HCT116 (cell line): ENCODE measurements around the gene IER3IP1. TPM values are rescaled to one million over a fixed set of nuclear protein-coding genes. Genes with fewer than 3 reads are reported as not detected.

Experiments
- ATAC-seq: fragments of 200-7000 bp; cut with Tn5 transposase; 2 replicates; pipeline ENCODE4 v1.9.1; 2020; ENCODE audit warnings: mild to moderate bottlenecking, moderate library complexity
- BruUV-seq: library from RNA; stranded (reverse); fragments of 400-500 nt; replicated peaks from 2 replicates; lab custom pipeline; 2021; lab: Mats Ljungman, UMichigan
- CTCF ChIA-PET: fragments of 300-600 bp; sonication (Branson Sonifier 250); formaldehyde crosslinking; loops from one replicate; lab custom pipeline; 2021; ENCODE audit warnings: antibody characterized with exemption; lab: Charles Lee
- POLR2A ChIA-PET: fragments of 300-600, 350-600 bp; sonication (Branson Sonifier 250); formaldehyde crosslinking; loops from one replicate; lab custom pipeline; 2021; ENCODE audit warnings: antibody characterized with exemption; lab: Charles Lee
- RAD21 ChIA-PET, 2 experiments: fragments of 300-600 bp; sonication (Branson Sonifier 250); formaldehyde crosslinking; loops; one replicate each; lab custom pipeline; 2023; ENCODE audit warnings: low total read pairs in 2 of 2; ENCODE audit not compliant: uncharacterized antibody in 2 of 2, unreplicated experiment in 2 of 2, low non-redundant PET in 1 of 2; lab: Charles Lee
- DNase-seq: peaks from one replicate; pipeline ENCODE4 v3.0.0-alpha.2; 2010; ENCODE audit warnings: low read depth, low spot score
- H2AFZ ChIP-seq: fragments of 200-600 bp; shearing (Covaris generic), sonication (generic); 2 replicates; pipeline ENCODE4 v1.6.1; 2017; ENCODE audit warnings: low read depth, mixed run types, mixed read lengths, antibody characterized with exemption, low read length; ENCODE audit not compliant: poor library complexity, severe bottlenecking
- H3K27ac ChIP-seq: 2 replicates; pipeline ENCODE4 v1.5.1; 2012; ENCODE audit warnings: low read depth, low read length
- H3K27me3 ChIP-seq: fragments of 200-600 bp; sonication (generic); 2 replicates; pipeline ENCODE4 v1.6.1; 2016; ENCODE audit warnings: mixed run types, low read length, mixed read lengths; ENCODE audit not compliant: insufficient read depth
- H3K36me3 ChIP-seq, 2 experiments: fragments of 200-500 bp in 1 of 2; fragments of 200-600 bp in 1 of 2; sonication (Bioruptor generic) in 1 of 2; sonication (generic) in 1 of 2; 2 replicates each; pipeline versions ENCODE4 v1.5.1 to v1.6.1; 2014 to 2016; ENCODE audit warnings: low read length in 2 of 2, inconsistent platforms in 1 of 2, mixed read lengths in 1 of 2, mixed run types in 1 of 2; ENCODE audit not compliant: insufficient read depth in 2 of 2, control insufficient read depth in 1 of 2
- H3K4me1 ChIP-seq, 2 experiments: fragments of 200-600 bp in 1 of 2; sonication (generic) in 1 of 2; 2 replicates each; pipeline versions ENCODE4 v1.5.1 to v1.6.1; 2012 to 2017; ENCODE audit warnings: low read length in 2 of 2, inconsistent platforms in 1 of 2, mild to moderate bottlenecking in 1 of 2, mixed read lengths in 1 of 2, mixed run types in 1 of 2, moderate library complexity in 1 of 2; ENCODE audit not compliant: insufficient read depth in 2 of 2, control insufficient read depth in 1 of 2
- H3K4me2 ChIP-seq: fragments of 200-600 bp; sonication (generic); 2 replicates; pipeline ENCODE4 v1.6.1; 2017; ENCODE audit warnings: mixed run types, low read length, mixed read lengths
- H3K4me3 ChIP-seq, 2 experiments: fragments of 200-600 bp in 1 of 2; sonication (generic) in 1 of 2; replicated peaks in 1 of 2; 2 replicates each; pipeline ENCODE4 v1.5.1; 2011 to 2016; ENCODE audit warnings: low read length in 2 of 2, control low read depth in 1 of 2, low read depth in 1 of 2, mild to moderate bottlenecking in 1 of 2, mixed read lengths in 1 of 2, mixed run types in 1 of 2
- H3K79me2 ChIP-seq: fragments of 200-600 bp; sonication (generic); 2 replicates; pipeline ENCODE4 v1.6.1; 2017; ENCODE audit warnings: mild to moderate bottlenecking, mixed run types, low read length, moderate library complexity, mixed read lengths; ENCODE audit not compliant: insufficient read depth
- H3K9ac ChIP-seq: fragments of 200-600 bp; sonication (generic); 2 replicates; pipeline ENCODE4 v1.6.1; 2016; ENCODE audit warnings: low read length, mixed read lengths
- H3K9me2 ChIP-seq: fragments of 200-600 bp; sonication (generic), shearing (Covaris generic); 2 replicates; pipeline ENCODE4 v1.6.1; 2017; ENCODE audit warnings: mixed run types, mild to moderate bottlenecking, moderate library complexity; ENCODE audit not compliant: insufficient read depth
- H3K9me3 ChIP-seq, 2 experiments: fragments of 200-500 bp in 1 of 2; fragments of 200-600 bp in 1 of 2; sonication (Bioruptor generic) in 1 of 2; sonication (generic) in 1 of 2; 2 replicates each; pipeline ENCODE4 v1.6.1; 2014 to 2017; ENCODE audit warnings: low read length in 2 of 2, mixed read lengths in 2 of 2, inconsistent platforms in 1 of 2, low read depth in 1 of 2, mild to moderate bottlenecking in 1 of 2, mixed run types in 1 of 2, moderate library complexity in 1 of 2; ENCODE audit not compliant: control insufficient read depth in 1 of 2, insufficient read depth in 1 of 2
- H4K20me1 ChIP-seq: fragments of 200-600 bp; sonication (generic), shearing (Covaris generic); 2 replicates; pipeline ENCODE4 v1.6.1; 2017; ENCODE audit warnings: mixed run types, mild to moderate bottlenecking, moderate library complexity; ENCODE audit not compliant: insufficient read depth
- CBX3 ChIP-seq: IDR thresholded peaks from 2 replicates; pipeline ENCODE4 v1.6.1; 2012; ENCODE audit warnings: low read depth
- CEBPB ChIP-seq: IDR thresholded peaks from 2 replicates; pipeline ENCODE4 v1.6.1; 2012; ENCODE audit warnings: low read depth
- EGR1 ChIP-seq: IDR thresholded peaks from 2 replicates; pipeline ENCODE4 v1.6.1; 2012; ENCODE audit warnings: low read depth
- ELF1 ChIP-seq: IDR thresholded peaks from 2 replicates; pipeline ENCODE4 v1.6.1; 2012; ENCODE audit warnings: low read depth, borderline replicate concordance
- EZH2 ChIP-seq: fragments of 200-600 bp; sonication (generic); IDR thresholded peaks from 2 replicates; pipeline ENCODE4 v1.6.1; 2017; ENCODE audit warnings: antibody characterized with exemption, mixed run types
- JUND ChIP-seq: IDR thresholded peaks from 2 replicates; pipeline ENCODE4 v1.6.1; 2012
- POLR2AphosphoS5 ChIP-seq: IDR thresholded peaks from 2 replicates; pipeline ENCODE4 v1.6.1; 2011; ENCODE audit warnings: mild to moderate bottlenecking, low read depth, low read length, moderate library complexity
- RAD21 ChIP-seq: IDR thresholded peaks from 2 replicates; pipeline ENCODE4 v1.6.1; 2012; ENCODE audit warnings: low read depth, mild to moderate bottlenecking
- SP1 ChIP-seq: IDR thresholded peaks from 2 replicates; pipeline ENCODE4 v1.6.1; 2012; ENCODE audit warnings: low read depth
- SRF ChIP-seq: IDR thresholded peaks from 2 replicates; pipeline ENCODE4 v1.6.1; 2012; ENCODE audit warnings: low read depth
- TCF7L2 ChIP-seq: IDR thresholded peaks from 2 replicates; pipeline ENCODE4 v1.7.0; 2011; ENCODE audit warnings: borderline replicate concordance, inconsistent platforms; ENCODE audit not compliant: insufficient read depth, insufficient read length; ENCODE audit errors: extremely low read depth
- ZFX ChIP-seq: fragments of 450-650 bp; IDR thresholded peaks from 2 replicates; pipeline ENCODE4 v1.6.1; 2017
- ZNF274 ChIP-seq: fragments of 200-500 bp; sonication (Bioruptor generic); IDR thresholded peaks from 2 replicates; pipeline ENCODE4 v1.6.1; 2014; ENCODE audit warnings: mild to moderate bottlenecking, low read depth, low read length, inconsistent platforms
- intact Hi-C: fragments of 100-400 bp; cut with micrococcal nuclease; formaldehyde crosslinking; loops from 2 replicates; pipeline ENCODE4 v1.10.0; 2022
- total RNA-seq: library from RNA; stranded (reverse); gene quantifications from one replicate; pipeline ENCODE4 v1.2.1, GENCODE V29; 2021; ENCODE audit not compliant: unreplicated experiment
- TF ChIP-seq, protein P1 (sequence below): IDR thresholded peaks from 2 replicates; pipeline ENCODE4 v1.6.1; 2012; ENCODE audit warnings: low read depth

The IER3IP1 gene
- total RNA-seq, 1 experiment from 2014 or later = 12.0 TPM

DNA sequence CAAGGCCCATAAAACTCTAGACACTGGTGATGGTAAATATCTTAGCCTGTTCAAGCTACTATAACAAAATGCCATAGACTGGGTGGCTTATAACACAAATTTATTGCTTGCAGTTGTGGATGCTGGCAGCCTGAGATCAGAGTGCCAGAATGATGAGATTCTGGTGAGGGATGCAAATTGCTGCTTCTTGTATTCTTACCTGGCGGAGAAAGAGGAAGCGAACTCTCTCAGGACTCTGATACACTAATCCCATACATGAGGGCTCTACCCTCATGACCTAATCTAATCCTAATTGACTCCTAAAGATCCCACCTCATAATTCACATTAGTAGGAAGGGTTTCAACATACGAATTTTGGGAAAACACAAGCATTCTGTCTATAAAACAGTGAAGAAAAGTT, 4.6 kb upstream of the IER3IP1 start:
- H3K27me3 ChIP-seq = no peaks in the 10 kb centered on the region
- ChIA-PET RAD21 (no interaction called here), CTCF (no interaction called here), POLR2A (no interaction called here)
- H3K36me3 ChIP-seq = no peaks in the 10 kb centered on the region
- no peak overlapping the region for H3K9ac ChIP-seq
- TF ChIP-seq ZNF274 (no peak), RAD21 (no peak), TCF7L2 (no peak), EGR1 (no peak)
- no peaks in the 10 kb centered on the region for H4K20me1 ChIP-seq
- H3K9me2 ChIP-seq = no peaks in the 10 kb centered on the region
- intact Hi-C loops = no loop called here
- no peak overlapping the region for H3K4me2 ChIP-seq
- H2AFZ ChIP-seq = no peak overlapping the region
- no peak for ATAC-seq
- DNase-seq = no peak
- no TSS peak for BruUV-seq
- no peak overlapping the region for H3K4me3 ChIP-seq
- H3K79me2 ChIP-seq = peaks cover 3% of the 10 kb centered on the region
- no peak overlapping the region for H3K27ac ChIP-seq
- no peaks in the 10 kb centered on the region for H3K4me1 ChIP-seq
- H3K9me3 ChIP-seq = peaks cover 0 to 3% of the 10 kb centered on the region in 2 experiments; a peak in 1 of 4 replicates

DNA sequence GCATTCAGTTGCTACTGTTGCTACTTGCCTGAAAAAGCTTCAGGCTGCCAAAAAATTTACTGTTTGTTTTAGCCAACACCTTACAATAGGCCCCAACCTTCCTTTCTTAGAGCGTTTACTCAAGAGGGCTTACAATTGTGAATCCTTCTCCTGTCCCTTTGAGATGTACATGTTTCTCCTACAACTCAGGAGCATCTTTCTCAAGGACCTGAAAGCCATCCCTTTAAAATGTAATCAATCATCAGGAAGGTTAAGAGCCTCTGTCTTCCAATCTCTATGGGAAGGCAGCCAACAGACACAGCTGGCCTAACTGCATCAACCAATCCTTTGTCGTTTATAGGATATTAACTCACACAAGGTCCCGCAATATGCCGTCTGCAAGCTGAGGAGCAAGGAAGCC, 3.4 kb upstream of the IER3IP1 start:
- H4K20me1 ChIP-seq = no peaks in the 10 kb centered on the region
- no peaks in the 10 kb centered on the region for H3K27me3 ChIP-seq
- BruUV-seq = no TSS peak
- no peaks in the 10 kb centered on the region for H3K9me2 ChIP-seq
- no peaks in the 10 kb centered on the region; a peak in 1 of 4 replicates for H3K9me3 ChIP-seq
- H3K36me3 ChIP-seq = no peaks in the 10 kb centered on the region
- TF ChIP-seq POLR2AphosphoS5 = no peak
- TF ChIP-seq EZH2 = no peak
- no peak for TF ChIP-seq CEBPB
- TF ChIP-seq, protein P1, sequence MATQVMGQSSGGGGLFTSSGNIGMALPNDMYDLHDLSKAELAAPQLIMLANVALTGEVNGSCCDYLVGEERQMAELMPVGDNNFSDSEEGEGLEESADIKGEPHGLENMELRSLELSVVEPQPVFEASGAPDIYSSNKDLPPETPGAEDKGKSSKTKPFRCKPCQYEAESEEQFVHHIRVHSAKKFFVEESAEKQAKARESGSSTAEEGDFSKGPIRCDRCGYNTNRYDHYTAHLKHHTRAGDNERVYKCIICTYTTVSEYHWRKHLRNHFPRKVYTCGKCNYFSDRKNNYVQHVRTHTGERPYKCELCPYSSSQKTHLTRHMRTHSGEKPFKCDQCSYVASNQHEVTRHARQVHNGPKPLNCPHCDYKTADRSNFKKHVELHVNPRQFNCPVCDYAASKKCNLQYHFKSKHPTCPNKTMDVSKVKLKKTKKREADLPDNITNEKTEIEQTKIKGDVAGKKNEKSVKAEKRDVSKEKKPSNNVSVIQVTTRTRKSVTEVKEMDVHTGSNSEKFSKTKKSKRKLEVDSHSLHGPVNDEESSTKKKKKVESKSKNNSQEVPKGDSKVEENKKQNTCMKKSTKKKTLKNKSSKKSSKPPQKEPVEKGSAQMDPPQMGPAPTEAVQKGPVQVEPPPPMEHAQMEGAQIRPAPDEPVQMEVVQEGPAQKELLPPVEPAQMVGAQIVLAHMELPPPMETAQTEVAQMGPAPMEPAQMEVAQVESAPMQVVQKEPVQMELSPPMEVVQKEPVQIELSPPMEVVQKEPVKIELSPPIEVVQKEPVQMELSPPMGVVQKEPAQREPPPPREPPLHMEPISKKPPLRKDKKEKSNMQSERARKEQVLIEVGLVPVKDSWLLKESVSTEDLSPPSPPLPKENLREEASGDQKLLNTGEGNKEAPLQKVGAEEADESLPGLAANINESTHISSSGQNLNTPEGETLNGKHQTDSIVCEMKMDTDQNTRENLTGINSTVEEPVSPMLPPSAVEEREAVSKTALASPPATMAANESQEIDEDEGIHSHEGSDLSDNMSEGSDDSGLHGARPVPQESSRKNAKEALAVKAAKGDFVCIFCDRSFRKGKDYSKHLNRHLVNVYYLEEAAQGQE = no peak
- TF ChIP-seq ELF1 = no peak
- no peak for TF ChIP-seq ZNF274
- TF ChIP-seq SP1 = no peak
- TF ChIP-seq ZFX = no peak
- no peak for TF ChIP-seq JUND
- no peak for TF ChIP-seq SRF
- TF ChIP-seq CBX3 = no peak
- TF ChIP-seq TCF7L2 = no peak
- no peak for TF ChIP-seq RAD21
- no peak overlapping the region for H2AFZ ChIP-seq
- POLR2A ChIA-PET = no interaction called here
- no peak overlapping the region for H3K27ac ChIP-seq
- CTCF ChIA-PET = interaction anchor here (0.7 kb wide), 1 partner anchor 25 kb away, joined by 3 read pairs; no protein-coding TSS in a partner anchor
- H3K4me1 ChIP-seq = peaks cover 3 to 9% of the 10 kb centered on the region in 2 experiments; a peak in 3 of 4 replicates
- DNase-seq (no peak), ATAC-seq (no peak)
- intact Hi-C loops = no loop called here
- no peak overlapping the region for H3K9ac ChIP-seq
- RAD21 ChIA-PET = no interaction called here
- no peak overlapping the region for H3K4me2 ChIP-seq
- H3K4me3 ChIP-seq = no peak overlapping the region
- peaks cover 16% of the 10 kb centered on the region for H3K79me2 ChIP-seq
